Measurements from ENCODE around the gene S100A4.
A peak's percentile ranks its signal among the peaks of the same experiment; 100 is the strongest.

Gene S100A4

GRCh38 chr1:153546796-153547559 is 1.4 kb upstream of the S100A4 start:
- no peak for DNase-seq

- DNase-seq, result no peak
These were observed 765 bp upstream of the S100A4 start for GRCh38 chr1:153546371-153546770.

- DNase-seq, result no peak
These were observed 1.0 kb downstream of the S100A4 start for GRCh38 chr1:153544453-153545066.

DNA sequence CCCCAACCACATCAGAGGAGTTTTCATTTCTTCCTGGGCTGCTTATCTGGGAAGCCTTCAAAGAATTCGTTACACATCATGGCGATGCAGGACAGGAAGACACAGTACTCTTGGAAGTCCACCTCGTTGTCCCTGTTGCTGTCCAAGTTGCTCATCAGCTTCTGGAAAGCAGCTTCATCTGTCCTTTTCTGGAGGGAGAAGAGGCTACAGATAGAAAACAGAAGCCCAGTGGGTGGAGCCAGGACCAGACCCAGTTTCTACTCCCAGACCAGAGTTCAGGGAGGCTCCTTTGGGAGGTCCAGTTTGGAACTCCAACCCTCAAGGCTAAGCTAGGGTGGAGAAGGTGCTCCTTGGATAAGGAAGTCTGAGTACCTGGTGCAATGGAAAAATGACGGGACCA is 1.9 kb downstream of the S100A4 start:
- no peak for DNase-seq

DNA sequence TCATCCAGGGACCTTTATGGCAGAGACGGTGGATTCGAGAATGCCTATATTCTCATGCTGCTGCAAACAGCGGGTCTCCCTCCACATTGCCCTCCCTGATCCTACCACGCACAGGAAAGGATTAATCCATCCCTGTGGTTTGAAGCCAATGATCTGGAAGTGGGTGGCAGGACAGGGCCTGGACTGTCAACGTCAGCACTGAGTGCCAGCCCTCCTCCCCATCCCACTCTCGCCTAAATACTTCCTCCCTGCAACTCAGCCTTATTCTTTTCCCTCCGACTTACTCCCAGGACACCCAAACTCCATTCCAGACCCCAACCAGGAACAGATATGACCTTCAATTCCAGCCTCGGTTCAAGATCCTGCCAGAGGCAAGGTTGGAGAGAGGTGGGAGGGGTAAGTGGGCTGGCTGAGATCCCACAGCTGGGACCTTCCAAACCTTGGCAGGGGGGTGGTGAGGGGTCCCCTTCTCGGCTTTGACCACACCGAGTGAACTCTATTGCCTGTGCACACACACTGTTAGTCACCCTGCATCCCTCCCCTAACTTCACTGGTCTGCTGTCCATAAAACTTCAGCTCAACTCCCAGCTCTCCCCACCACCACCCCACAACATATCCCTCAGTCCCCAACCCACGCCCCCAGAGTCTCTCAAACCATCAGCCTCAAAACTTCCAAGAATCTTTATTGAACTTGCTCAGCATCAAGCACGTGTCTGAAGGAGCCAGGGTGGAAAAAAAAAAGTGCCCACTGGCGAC is 2.5 kb downstream of the S100A4 start:
- DNase-seq, result no peak

DNA sequence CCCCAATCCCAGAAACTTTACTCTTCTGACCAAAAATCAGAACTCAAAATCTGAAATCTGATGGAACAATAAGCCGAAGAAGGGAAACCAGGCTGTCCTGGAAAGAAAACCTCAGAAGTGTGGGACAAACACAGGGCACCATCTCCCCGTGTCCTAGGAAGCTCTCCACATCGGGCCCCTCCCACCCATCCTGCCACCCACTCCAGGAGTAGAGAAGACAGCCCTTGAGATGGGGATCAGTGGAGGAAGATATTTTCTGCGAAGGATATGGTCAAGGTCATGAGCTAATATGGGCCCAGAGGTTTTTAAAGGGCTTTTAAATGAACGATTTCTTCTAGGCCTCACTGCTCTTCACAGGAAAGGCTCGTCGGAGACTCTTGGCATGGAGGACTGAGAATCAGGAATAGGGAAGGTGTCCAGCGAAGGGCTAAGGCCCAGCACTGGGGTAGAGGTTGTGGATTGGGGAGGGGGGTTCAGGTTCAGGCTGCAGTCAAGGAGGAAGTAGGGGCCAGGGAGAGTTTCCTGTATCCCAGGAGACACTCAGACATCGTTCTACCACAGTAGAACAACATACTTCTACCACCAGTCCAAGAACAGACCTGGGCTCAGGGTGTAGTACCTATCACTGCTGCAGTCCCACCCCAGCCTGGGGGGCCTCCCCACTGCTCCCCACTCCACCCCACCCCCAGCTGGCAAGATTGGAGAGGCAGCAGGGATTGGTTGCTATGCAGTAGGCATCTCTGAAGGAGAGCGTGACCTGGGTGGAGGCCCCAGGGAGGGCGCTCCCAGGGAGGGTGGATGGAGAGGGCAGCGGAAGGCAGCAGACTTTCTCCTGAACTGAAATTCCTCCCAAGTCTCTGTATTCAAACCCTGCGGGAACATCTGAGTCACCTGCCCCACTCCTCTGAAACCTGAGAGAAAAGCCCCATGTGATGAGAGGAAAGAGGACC is 3.7 kb downstream of the S100A4 start:
- DNase-seq, result no peak

- DNase-seq, result peak; percentile 39
These were observed 4.9 kb downstream of the S100A4 start, which contains the start of gene S100A5 for GRCh38 chr1:153540394-153541361. Gene S100A5 (minus strand): TSS chr1:153540934. CDS start chr1:153540191, 743 bp downstream.

GRCh38 chr1:153539395-153540093 is 6.1 kb downstream of the S100A4 start:
- no peak for DNase-seq

- DNase-seq, result no peak
These were observed 7.2 kb downstream of the S100A4 start for GRCh38 chr1:153538315-153538821.

- no peak for DNase-seq
These were observed 8.3 kb downstream of the S100A4 start for GRCh38 chr1:153537376-153537730.

DNA sequence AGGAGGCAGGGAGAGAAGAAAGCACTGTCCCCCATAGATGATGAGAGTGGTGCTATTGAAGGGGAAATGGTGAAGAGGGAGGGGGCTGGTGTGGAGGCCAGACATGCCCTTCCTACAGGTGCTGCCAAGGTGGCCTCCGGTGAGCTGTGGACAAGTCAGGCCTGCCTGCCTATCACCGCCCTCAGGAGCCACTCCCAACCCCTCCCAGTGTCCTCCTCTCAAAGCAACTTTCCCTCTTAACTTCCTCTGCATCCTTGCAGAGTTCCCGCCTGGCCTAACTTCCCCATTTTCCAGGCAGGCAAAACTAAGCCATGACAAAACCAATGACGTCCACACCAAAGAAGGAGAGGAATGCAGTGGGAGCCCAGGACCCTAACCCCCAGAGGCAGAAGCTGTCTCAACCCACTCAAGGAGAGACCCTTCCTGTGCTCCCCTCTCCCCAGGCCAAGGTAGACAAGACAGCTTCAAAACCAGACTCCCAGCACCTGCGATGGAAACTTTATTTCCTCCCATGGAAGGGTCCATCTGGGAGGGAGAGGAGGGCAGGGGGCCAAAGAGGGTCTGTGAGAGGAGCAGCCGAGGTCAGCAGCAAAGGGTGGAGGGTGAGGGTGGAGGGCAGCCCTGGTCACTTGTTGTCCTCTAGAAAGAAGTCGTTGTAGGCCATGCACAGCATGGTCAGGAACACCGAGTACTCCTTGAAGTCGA is 8.8 kb downstream of the S100A4 start:
- DNase-seq, result no peak

DNA sequence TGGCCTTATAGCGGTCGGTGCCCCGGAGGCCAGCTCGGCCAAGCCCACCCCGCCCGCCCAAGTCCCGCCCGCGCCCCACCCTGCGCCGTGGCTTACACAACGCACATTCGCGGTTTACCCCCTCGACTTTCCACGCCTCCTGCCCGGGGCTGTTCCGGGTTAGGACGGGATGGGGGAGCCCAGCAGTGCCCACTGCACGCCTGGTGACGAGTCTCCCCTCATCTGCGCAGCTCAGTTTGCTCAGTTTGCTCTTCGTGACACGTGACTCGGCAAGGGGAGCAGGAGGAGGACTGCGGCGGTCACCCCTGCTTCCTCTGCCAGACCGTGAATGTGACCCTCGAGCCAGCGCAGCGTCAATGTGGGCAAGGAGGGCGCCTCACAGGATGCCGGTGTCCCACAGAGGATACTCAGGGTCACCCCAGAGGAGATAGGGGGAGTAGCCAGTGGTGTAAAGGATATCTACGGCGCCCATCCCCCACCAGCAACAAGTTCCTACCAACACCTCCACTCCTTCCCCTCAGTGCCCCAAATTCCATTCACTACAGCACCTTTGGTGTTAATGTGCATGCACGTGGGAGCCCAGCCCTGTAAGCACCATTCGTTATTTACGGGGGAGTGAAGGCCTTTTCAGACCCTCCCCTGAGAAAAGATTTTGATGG is 9.5 kb downstream of the S100A4 start:
- DNase-seq, result peak; percentile 74

GRCh38 chr1:153535242-153536011 is 10.2 kb downstream of the S100A4 start, which contains the start of gene S100A6:
Gene S100A6 (minus strand): TSS chr1:153535991. CDS start chr1:153535339, 652 bp downstream.
- DNase-seq, result peak; percentile 23

DNA sequence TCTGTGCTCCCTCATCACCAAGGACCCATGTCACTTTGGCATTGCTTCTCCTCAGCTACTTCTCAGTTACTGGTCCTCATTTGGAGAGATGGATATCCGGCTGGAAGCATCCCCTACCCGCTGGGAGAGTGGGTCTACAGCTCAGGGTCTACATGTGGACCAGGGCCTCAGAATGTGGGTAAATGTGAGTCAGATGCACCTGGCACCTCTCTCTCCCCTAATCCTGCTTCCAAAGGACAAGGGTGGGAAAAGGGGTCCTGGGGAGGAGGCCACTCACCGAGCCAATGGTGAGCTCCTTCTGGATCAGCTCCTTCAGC is 10.7 kb downstream of the S100A4 start:
- DNase-seq, result no peak

- DNase-seq, result no peak
These were observed 11.2 kb downstream of the S100A4 start for GRCh38 chr1:153534226-153534924.

GRCh38 chr1:153533689-153534201 is 11.9 kb downstream of the S100A4 start:
- DNase-seq, result peak; percentile 17

- peak; percentile 77 for DNase-seq
These were observed 12.6 kb downstream of the S100A4 start for GRCh38 chr1:153532769-153533599.

Data from T-helper 9 cell (primary cell).